NT2/D1 (cell line): ENCODE results near the gene IFNG-AS1.

Experiments used
- SUZ12 ChIP-seq: IDR thresholded peaks from 2 replicates; pipeline ENCODE4 v1.6.1; 2011; ENCODE audit not compliant: insufficient read length, insufficient read depth; ENCODE audit errors: extremely low read depth
- YY1 ChIP-seq: IDR thresholded peaks from 2 replicates; pipeline ENCODE4 v1.6.1; 2011; ENCODE audit not compliant: insufficient read length, insufficient read depth
- ZNF274 ChIP-seq: IDR thresholded peaks from 2 replicates; pipeline ENCODE4 v1.6.1; 2011; ENCODE audit warnings: mild to moderate bottlenecking, low read depth, low read length

DNA sequence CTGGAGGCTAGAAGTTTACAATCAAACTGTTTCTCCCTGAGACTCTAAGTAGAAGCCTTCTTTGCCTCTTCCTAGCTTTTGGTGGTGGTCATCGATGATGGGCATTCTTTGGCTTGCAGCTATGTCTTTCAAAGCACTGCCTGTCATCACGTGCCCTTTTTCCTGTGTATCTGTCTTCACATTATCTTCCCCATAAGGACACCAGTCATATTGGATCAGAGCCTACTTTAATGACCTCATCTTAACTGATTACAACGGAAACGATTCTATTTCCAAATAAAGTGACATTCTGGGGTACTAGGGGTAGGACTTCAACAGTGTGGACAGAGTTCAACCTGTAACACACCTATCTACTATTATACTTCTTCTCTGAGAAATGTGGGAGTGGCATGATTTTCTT, 31.1 kb upstream of the IFNG-AS1 start:
- no peak for TF ChIP-seq YY1
- TF ChIP-seq SUZ12: no peak
- no peak for TF ChIP-seq ZNF274
